Neural cell (in vitro differentiated cells): ENCODE measurements around the gene E4F1. TPM values are rescaled to one million over a fixed set of nuclear protein-coding genes. Genes with fewer than 3 reads are reported as not detected.

Experiments
- H2AFZ ChIP-seq: fragments of 200-600, 300-800 bp; sonication (generic), shearing (Covaris generic); 2 replicates; pipeline ENCODE4 v1.6.0; 2014; ENCODE audit warnings: low read depth, mild to moderate bottlenecking, antibody characterized with exemption, low read length, moderate library complexity
- H3F3A ChIP-seq: fragments of 200-600 bp; shearing (Covaris generic); 2 replicates; pipeline ENCODE4 v1.6.1; 2016; ENCODE audit warnings: mild to moderate bottlenecking, moderate library complexity, mixed read lengths, antibody characterized with exemption, low read length; ENCODE audit not compliant: insufficient read depth, poor library complexity, severe bottlenecking
- H3K27ac ChIP-seq: fragments of 200-600, 300-800 bp; sonication (generic), shearing (Covaris generic); 2 replicates; pipeline ENCODE4 v1.5.1; 2014; ENCODE audit warnings: mild to moderate bottlenecking, low read length, moderate library complexity
- H3K27me3 ChIP-seq: fragments of 300-800, 200-600 bp; sonication (generic), shearing (Covaris generic); 2 replicates; pipeline ENCODE4 v1.6.0; 2014; ENCODE audit warnings: mild to moderate bottlenecking, low read depth, low read length, moderate library complexity; ENCODE audit not compliant: insufficient read depth
- H3K36me3 ChIP-seq: fragments of 300-800, 200-600 bp; sonication (generic), shearing (Covaris generic); 2 replicates; pipeline ENCODE4 v1.5.1; 2014; ENCODE audit warnings: mild to moderate bottlenecking, antibody characterized with exemption, low read length, moderate library complexity; ENCODE audit not compliant: insufficient read depth
- H3K4me2 ChIP-seq: fragments of 300-800, 200-600 bp; sonication (generic), shearing (Covaris generic); 2 replicates; pipeline ENCODE4 v1.6.0; 2014; ENCODE audit warnings: mild to moderate bottlenecking, low read length
- H3K4me3 ChIP-seq: fragments of 300-800, 200-600 bp; sonication (generic), shearing (Covaris generic); 2 replicates; pipeline ENCODE4 v1.5.1; 2014; ENCODE audit warnings: mild to moderate bottlenecking, low read length, moderate library complexity
- H3K79me2 ChIP-seq: fragments of 200-600 bp; shearing (Covaris generic); replicated peaks from 2 replicates; pipeline ENCODE4 v1.6.0; 2014; ENCODE audit warnings: mild to moderate bottlenecking, low read length, moderate library complexity; ENCODE audit not compliant: insufficient read depth
- H3K9ac ChIP-seq: fragments of 300-800, 200-600 bp; sonication (generic), shearing (Covaris generic); 2 replicates; pipeline ENCODE4 v1.6.1; 2016; ENCODE audit warnings: mild to moderate bottlenecking, low read length, mixed read lengths
- H3K9me2 ChIP-seq: fragments of 200-600 bp; shearing (Covaris generic); 2 replicates; pipeline ENCODE4 v1.6.1; 2016; ENCODE audit warnings: mild to moderate bottlenecking, low read length, mixed read lengths; ENCODE audit not compliant: insufficient read depth
- H3K9me3 ChIP-seq: fragments of 200-600, 300-800 bp; sonication (generic), shearing (Covaris generic); 2 replicates; pipeline ENCODE4 v1.6.1; 2016; ENCODE audit warnings: mild to moderate bottlenecking, mixed run types, low read length, moderate library complexity, mixed read lengths
- H4K20me1 ChIP-seq: fragments of 200-600 bp; shearing (Covaris generic); 2 replicates; pipeline ENCODE4 v1.6.1; 2016; ENCODE audit warnings: mild to moderate bottlenecking, mixed run types; ENCODE audit not compliant: insufficient read depth
- CTCF ChIP-seq: fragments of 450-650 bp; IDR thresholded peaks from 2 replicates; pipeline ENCODE4 v1.5.1; 2014; ENCODE audit warnings: antibody characterized with exemption, mild to moderate bottlenecking, moderate library complexity; ENCODE audit not compliant: poor library complexity, severe bottlenecking
- EP300 ChIP-seq: fragments of 450-650 bp; conservative IDR thresholded peaks from 2 replicates; pipeline ENCODE4 v1.6.1; 2014; ENCODE audit warnings: antibody characterized with exemption, mild to moderate bottlenecking, moderate library complexity; ENCODE audit not compliant: poor library complexity, severe bottlenecking
- EZH2 ChIP-seq: fragments of 200-600, 300-800 bp; shearing (Covaris generic), sonication (generic); IDR thresholded peaks from 2 replicates; pipeline ENCODE4 v1.6.1; 2014; ENCODE audit warnings: antibody characterized with exemption, low read length, borderline replicate concordance, mild to moderate bottlenecking; ENCODE audit not compliant: insufficient read depth, poor library complexity, severe bottlenecking
- MXI1 ChIP-seq: fragments of 450-650 bp; conservative IDR thresholded peaks from 2 replicates; pipeline ENCODE4 v1.6.1; 2014; ENCODE audit warnings: antibody characterized with exemption, mild to moderate bottlenecking; ENCODE audit not compliant: poor library complexity, severe bottlenecking
- POLR2AphosphoS5 ChIP-seq: IDR thresholded peaks from 2 replicates; pipeline ENCODE4 v1.6.1; 2012
- RAD21 ChIP-seq: fragments of 450-650 bp; conservative IDR thresholded peaks from 2 replicates; pipeline ENCODE4 v1.6.1; 2014; ENCODE audit warnings: antibody characterized with exemption, mild to moderate bottlenecking, moderate library complexity
- SMC3 ChIP-seq: fragments of 450-650 bp; conservative IDR thresholded peaks from 2 replicates; pipeline ENCODE4 v1.6.1; 2014; ENCODE audit warnings: antibody characterized with exemption, mild to moderate bottlenecking, moderate library complexity; ENCODE audit not compliant: poor library complexity
- TAF1 ChIP-seq: IDR thresholded peaks from 2 replicates; pipeline ENCODE4 v1.6.1; 2012; ENCODE audit warnings: low read depth
- polyA plus RNA-seq: library from polyadenylated mRNA; depleted of rRNA; stranded (reverse); fragments of >200 nt; gene quantifications from 2 replicates; pipeline ENCODE4 v1.2.3, GENCODE V29; 2014
- TF ChIP-seq, protein P1 (sequence below): IDR thresholded peaks from 2 replicates; pipeline ENCODE4 v1.6.1; 2012; ENCODE audit warnings: borderline replicate concordance

E4F1 gene
- polyA plus RNA-seq, 1 donor from 2014 or later: 64.9 TPM

DNA sequence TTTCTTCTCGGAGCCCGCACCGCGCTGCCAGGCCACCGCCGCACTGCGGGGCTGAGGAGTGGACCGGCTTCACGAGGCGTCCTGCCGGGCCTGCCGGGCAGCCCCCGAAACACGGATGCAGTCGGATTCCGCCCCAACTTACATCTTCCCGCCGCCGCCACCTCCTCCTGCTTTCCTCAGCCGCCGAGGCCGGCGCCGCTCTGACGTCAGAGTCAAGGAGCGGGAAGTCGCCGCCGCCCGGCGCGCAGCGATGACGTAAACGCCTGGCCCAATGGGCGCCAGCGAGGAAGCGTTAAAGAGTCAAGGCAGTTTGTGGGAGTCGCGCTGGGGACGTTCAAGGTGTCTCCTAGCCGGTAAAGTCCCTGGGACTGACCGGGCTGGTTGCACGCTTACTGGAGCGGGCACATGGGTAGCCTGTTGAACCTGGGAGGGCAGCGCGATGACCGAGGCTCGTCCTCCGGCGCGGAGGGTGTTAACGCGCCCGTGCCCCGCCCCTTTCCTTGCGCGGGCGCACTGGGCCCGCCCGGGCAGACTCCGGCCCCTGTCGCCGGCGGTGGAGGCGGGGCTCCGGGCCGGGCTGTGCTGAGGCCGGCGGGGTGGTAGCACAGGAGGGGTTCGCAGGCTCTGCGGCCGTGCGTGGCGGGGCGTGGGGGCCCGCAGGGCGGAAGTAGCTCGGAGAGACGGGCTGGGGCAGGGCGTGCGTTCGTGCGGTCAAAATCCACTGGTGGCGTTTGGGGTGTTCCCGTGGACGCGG is 44.7 kb downstream of the E4F1 start, which contains the start of gene RNPS1:
Gene RNPS1 (minus strand): TSS at position 214 of the 754 bp plus-strand sequence. CDS start 3,483 bp downstream, outside the sequence.
- Histone ChIP-seq H4K20me1 (no peaks in the 10 kb centered on the region), H3K4me2 (peak within 1 kb of the TSS; percentile 65), H3K9ac (peak within 1 kb of the TSS; percentile 85), H3F3A (no peaks in the 10 kb centered on the region), H3K9me3 (no peaks in the 10 kb centered on the region), H3K4me3 (peak within 1 kb of the TSS; percentile 98), H3K79me2 (peaks cover 32% of the 10 kb centered on the region), H3K27me3 (no peaks in the 10 kb centered on the region), H3K27ac (peak within 1 kb of the TSS; percentile 89), H3K9me2 (no peaks in the 10 kb centered on the region), H3K36me3 (no peaks in the 10 kb centered on the region), H2AFZ (peak within 1 kb of the TSS; percentile 69)
- TF ChIP-seq POLR2AphosphoS5 (peak; percentile 99), RAD21 (no peak), EZH2 (no peak), SMC3 (peak; percentile 29), CTCF (no peak), MXI1 (peak; percentile 92), EP300 (peak; percentile 73), TAF1 (peak; percentile 70)
- TF ChIP-seq, protein P1, sequence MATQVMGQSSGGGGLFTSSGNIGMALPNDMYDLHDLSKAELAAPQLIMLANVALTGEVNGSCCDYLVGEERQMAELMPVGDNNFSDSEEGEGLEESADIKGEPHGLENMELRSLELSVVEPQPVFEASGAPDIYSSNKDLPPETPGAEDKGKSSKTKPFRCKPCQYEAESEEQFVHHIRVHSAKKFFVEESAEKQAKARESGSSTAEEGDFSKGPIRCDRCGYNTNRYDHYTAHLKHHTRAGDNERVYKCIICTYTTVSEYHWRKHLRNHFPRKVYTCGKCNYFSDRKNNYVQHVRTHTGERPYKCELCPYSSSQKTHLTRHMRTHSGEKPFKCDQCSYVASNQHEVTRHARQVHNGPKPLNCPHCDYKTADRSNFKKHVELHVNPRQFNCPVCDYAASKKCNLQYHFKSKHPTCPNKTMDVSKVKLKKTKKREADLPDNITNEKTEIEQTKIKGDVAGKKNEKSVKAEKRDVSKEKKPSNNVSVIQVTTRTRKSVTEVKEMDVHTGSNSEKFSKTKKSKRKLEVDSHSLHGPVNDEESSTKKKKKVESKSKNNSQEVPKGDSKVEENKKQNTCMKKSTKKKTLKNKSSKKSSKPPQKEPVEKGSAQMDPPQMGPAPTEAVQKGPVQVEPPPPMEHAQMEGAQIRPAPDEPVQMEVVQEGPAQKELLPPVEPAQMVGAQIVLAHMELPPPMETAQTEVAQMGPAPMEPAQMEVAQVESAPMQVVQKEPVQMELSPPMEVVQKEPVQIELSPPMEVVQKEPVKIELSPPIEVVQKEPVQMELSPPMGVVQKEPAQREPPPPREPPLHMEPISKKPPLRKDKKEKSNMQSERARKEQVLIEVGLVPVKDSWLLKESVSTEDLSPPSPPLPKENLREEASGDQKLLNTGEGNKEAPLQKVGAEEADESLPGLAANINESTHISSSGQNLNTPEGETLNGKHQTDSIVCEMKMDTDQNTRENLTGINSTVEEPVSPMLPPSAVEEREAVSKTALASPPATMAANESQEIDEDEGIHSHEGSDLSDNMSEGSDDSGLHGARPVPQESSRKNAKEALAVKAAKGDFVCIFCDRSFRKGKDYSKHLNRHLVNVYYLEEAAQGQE: peak; percentile 68

DNA sequence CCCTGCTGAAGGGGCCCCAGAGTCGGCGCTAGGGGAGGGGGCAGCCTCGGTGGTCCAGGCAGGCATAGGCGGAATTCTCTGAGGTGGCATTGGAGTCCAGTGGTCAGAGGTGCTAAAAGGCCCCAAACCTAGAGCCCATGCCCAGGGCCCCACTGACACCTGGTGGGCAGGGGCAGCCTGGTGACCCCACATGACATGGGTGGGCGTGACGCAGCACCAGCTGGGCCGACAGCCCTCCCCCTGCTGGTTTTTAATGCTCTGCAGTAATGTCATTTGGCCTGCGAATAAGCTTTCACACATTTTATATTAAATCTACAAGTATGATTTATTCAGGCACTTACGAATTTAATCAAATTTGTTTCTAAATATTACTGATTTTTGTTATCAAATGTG is 46.7 kb downstream of the E4F1 start:
- Histone ChIP-seq H3K4me2 (no peak overlapping the region), H3K9ac (no peak overlapping the region), H3K79me2 (peaks cover 15% of the 10 kb centered on the region), H3K9me2 (no peaks in the 10 kb centered on the region), H3K36me3 (no peaks in the 10 kb centered on the region), H3K4me3 (peak overlapping the region; percentile 98), H4K20me1 (no peaks in the 10 kb centered on the region), H3F3A (no peaks in the 10 kb centered on the region), H2AFZ (no peak overlapping the region), H3K27me3 (no peaks in the 10 kb centered on the region), H3K9me3 (no peaks in the 10 kb centered on the region), H3K27ac (no peak overlapping the region)
- TF ChIP-seq EP300 (no peak), TAF1 (no peak), POLR2AphosphoS5 (no peak), EZH2 (no peak), RAD21 (no peak), CTCF (no peak), SMC3 (no peak), MXI1 (no peak)
- TF ChIP-seq, protein P1: no peak
